IPS-18a (cell line): ENCODE measurements around the gene FH.

ENCODE experiments used
- H3K27ac ChIP-seq: one replicate; pipeline ENCODE4 v1.5.1; 2013; ENCODE audit warnings: low read length
- H3K27me3 ChIP-seq: one replicate; pipeline ENCODE4 v1.6.1; 2013; ENCODE audit warnings: mild to moderate bottlenecking, low read length; ENCODE audit not compliant: control insufficient read depth, insufficient read depth
- H3K36me3 ChIP-seq: one replicate; pipeline ENCODE4 v1.6.1; 2013; ENCODE audit warnings: low read depth, low read length; ENCODE audit not compliant: control insufficient read depth
- H3K4me1 ChIP-seq: one replicate; pipeline ENCODE4 v1.6.1; 2013; ENCODE audit warnings: low read depth, low read length; ENCODE audit not compliant: control insufficient read depth
- H3K4me3 ChIP-seq: one replicate; pipeline ENCODE4 v1.5.1; 2013; ENCODE audit warnings: low read length
- H3K9ac ChIP-seq: one replicate; pipeline ENCODE4 v1.6.1; 2013; ENCODE audit warnings: mild to moderate bottlenecking, low read length, moderate library complexity
- H3K9me3 ChIP-seq: one replicate; pipeline ENCODE4 v1.6.1; 2013; ENCODE audit warnings: low read depth, low read length; ENCODE audit not compliant: control insufficient read depth

FH gene

DNA sequence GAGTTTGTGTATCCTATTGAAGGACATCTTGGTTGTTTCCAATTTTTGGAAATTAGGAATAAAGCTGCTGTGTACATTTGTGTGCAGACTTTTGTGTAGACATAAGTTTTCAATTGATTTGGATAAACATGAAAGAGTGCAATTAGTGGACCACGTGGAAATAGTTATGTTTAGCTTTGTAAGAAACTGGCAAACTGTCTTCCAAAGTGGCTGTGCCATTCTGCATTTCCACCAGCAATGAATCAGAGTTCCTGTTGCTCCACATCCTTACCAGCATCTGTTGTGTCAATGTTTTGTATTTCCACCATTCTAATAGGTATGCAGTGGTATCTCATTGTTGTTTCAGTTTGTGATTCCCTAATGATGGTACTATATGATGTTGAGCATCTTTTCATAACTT lies 46.5 kb downstream of the FH start:
- no peaks in the 10 kb centered on the region for H3K36me3 ChIP-seq

DNA sequence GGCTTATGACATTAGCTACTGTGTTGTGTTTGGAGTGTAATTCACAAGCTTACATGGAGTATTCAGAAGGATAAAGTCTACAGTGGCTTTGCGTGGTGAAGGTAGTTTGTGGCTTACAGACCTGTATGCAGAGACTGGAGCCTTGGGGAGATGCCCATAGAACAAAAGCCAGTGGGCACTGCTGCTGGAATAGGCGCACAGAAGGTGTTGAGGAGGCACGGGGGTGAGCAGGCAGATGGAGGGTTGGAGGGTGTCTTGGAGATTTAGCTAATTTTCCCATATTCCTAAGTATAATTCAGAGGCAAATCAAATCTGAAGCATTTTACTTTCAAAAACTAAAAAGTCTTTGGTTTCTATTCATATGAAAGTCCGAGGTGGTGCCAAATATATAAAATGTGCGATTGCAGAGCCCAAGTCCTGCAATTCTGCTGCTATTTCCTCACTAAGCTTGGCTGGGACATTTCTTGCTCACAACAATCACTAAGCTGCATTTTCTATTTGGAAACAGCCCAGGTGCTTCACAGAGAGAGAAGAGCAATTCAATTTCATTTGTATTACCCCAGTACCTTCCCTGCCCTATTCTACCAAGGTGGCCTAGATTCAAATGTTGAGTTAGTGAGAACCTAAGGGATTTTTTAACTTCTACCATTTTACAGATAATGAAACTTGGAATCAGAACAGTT lies 48.5 kb downstream of the FH start:
- Histone ChIP-seq H3K4me1 (no peaks in the 10 kb centered on the region), H3K36me3 (no peaks in the 10 kb centered on the region), H3K27me3 (no peaks in the 10 kb centered on the region), H3K27ac (no peak overlapping the region), H3K9me3 (no peaks in the 10 kb centered on the region), H3K9ac (no peak overlapping the region), H3K4me3 (no peak overlapping the region)

More for the DNA sequence above, 46.5 kb downstream of the FH start:
- Histone ChIP-seq H3K27me3 (no peaks in the 10 kb centered on the region), H3K9ac (no peak overlapping the region), H3K27ac (no peak overlapping the region), H3K4me1 (no peaks in the 10 kb centered on the region), H3K4me3 (no peak overlapping the region), H3K9me3 (no peaks in the 10 kb centered on the region)

DNA sequence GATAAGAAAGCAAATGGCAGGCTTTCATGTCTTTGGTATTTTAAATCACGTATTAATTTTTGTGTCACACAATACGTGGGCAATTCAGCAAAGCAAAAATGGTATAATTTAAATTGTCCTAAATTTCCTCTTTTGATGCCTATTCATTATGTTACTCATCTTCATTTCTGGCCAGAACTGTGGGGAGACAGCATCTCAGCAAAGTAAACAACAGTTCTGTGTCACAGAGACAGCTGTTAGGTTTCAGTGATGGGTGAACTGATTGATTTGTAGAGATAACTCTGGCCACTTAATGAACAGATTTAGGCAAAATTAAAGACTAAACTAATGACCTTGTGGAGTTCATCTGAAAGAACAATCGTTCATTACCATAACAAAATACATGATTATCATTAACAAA lies 49.2 kb downstream of the FH start:
- Histone ChIP-seq H3K9me3 (no peaks in the 10 kb centered on the region), H3K36me3 (no peaks in the 10 kb centered on the region), H3K9ac (no peak overlapping the region), H3K27me3 (no peaks in the 10 kb centered on the region), H3K4me1 (no peaks in the 10 kb centered on the region), H3K27ac (no peak overlapping the region), H3K4me3 (no peak overlapping the region)

DNA sequence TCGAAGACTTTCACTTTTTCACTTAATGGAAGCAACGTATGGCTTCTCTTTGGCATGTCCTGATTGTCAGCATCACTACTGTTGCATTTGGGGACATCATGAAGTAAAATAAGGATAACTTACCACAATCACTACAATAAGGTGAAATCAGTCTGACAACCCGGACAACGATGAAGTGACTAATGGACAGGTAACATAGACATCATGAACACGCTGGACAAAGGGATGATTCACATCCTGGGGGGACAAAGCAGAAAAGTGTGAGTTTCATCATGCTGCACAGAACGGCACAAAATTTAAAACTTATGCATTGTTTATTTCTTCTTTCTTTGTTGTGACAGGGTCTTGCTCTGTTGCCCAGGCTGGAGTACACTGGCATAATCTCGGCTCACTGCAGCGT lies 53.9 kb downstream of the FH start:
- Histone ChIP-seq H3K9me3 (no peaks in the 10 kb centered on the region), H3K4me3 (no peak overlapping the region), H3K4me1 (no peaks in the 10 kb centered on the region), H3K27me3 (no peaks in the 10 kb centered on the region), H3K36me3 (no peaks in the 10 kb centered on the region), H3K9ac (no peak overlapping the region), H3K27ac (no peak overlapping the region)

DNA sequence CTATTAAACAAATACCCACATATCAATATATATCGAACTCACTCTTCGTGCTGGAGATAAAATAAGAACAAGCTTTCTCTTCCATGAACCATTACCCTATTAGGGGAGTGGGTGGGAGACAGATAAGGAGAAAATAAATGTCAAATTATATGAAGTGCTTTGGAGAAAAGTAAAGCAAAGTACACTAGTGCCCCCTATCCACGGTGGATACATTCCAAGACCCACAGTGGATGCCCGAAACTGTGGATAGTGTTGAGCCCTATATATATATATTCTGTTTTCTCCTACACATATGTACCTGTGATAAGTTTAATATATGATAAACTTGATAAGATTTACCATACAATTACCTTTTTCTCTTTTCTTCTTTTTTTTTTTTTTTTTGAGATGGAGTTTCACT lies 54.6 kb downstream of the FH start:
- no peaks in the 10 kb centered on the region for H3K9me3 ChIP-seq
- H3K36me3 ChIP-seq = no peaks in the 10 kb centered on the region
- no peaks in the 10 kb centered on the region for H3K4me1 ChIP-seq
- no peak overlapping the region for H3K4me3 ChIP-seq
- no peak overlapping the region for H3K27ac ChIP-seq
- H3K27me3 ChIP-seq = no peaks in the 10 kb centered on the region
- no peak overlapping the region for H3K9ac ChIP-seq

DNA sequence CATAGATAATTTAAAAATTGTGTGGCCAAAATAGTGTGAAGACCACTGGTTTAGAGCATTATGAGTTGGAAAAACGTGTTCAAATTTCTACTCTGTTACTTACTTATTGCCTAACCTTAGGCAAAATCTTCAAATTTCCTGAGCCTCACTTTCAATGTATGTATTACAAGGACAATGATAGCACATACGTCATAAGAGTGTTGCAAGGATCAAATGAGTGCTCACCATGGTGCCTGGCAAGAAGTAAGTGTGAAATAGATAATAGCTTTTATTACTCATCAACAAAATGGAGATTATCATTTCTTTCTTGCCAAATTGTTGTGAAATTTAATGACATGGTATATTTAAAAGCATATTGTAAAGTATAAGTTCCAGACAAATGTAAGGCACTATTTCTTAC lies 57.2 kb downstream of the FH start:
- H3K9ac ChIP-seq = no peak overlapping the region
- H3K9me3 ChIP-seq = no peaks in the 10 kb centered on the region
- no peaks in the 10 kb centered on the region for H3K4me1 ChIP-seq
- no peak overlapping the region for H3K4me3 ChIP-seq
- H3K36me3 ChIP-seq = no peaks in the 10 kb centered on the region
- H3K27me3 ChIP-seq = peaks cover 21% of the 10 kb centered on the region
- no peak overlapping the region for H3K27ac ChIP-seq

DNA sequence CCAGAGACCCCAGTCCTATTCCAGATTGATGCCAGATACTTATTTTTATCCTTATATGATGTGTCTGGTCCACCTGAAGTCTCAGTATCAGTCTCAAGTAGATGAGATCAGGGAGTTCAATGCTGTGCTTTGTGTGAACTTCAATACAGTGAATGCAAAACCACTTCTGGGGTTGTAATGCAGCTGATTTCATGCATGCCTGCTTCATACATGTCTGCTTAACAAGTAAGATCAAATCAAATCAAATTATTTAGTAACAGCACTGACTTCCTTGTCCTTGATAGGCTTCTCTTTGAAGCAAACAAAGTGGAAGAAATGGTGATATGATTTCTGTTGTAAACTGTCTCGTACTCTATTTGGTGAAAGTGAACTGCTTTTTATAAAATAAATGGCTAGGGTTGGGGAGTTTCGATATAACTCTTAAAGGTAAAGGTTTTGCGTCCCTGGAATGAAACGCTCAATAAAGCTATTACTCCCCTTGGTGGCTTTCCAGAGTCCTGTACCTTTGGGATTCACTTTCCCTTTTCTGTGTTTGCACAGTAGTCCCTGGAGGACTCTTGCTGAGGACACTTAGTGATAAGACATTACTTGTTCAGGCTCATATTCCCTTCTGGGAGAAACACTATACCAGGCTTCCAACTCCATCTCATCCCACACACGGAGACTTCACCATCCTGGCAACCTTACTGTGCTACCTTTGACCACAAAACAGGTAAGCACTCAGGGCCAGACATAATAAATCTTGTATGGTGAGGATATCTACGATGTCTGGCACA lies 59.3 kb downstream of the FH start:
- H3K9ac ChIP-seq = no peak overlapping the region
- H3K27me3 ChIP-seq = peaks cover 38% of the 10 kb centered on the region
- no peaks in the 10 kb centered on the region for H3K36me3 ChIP-seq
- H3K4me3 ChIP-seq = no peak overlapping the region
- no peaks in the 10 kb centered on the region for H3K9me3 ChIP-seq
- H3K4me1 ChIP-seq = no peaks in the 10 kb centered on the region
- H3K27ac ChIP-seq = no peak overlapping the region

DNA sequence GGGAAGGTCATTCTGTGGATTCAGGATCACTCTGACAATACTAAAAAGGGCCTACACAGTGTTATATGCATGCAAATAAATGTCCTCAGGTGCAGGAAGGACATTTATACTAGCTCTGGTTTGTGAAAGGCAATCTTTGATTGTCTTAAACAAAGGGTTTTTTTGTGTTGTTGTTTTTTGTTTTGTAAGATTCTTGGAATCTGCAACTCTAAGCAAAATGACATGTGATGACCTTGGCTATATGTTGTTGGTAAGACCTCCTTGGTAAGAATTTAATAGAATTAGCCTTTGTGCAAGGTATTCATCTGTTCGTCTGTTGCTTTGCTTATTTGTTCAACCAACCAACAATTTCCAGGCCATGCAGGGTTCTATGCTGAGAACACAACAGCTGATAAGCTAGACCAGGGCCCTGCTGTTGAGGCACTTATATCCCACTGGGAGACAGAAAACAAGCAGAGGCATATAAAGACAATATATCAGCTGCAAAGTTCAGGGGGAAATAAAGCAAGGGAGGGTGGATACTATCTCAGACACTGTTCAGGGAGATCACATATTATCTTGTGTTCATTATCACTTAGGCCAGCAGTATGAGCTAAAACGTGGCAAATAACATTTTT lies 60.3 kb downstream of the FH start:
- Histone ChIP-seq H3K36me3 (no peaks in the 10 kb centered on the region), H3K4me1 (no peaks in the 10 kb centered on the region), H3K9ac (no peak overlapping the region), H3K27me3 (peaks cover 38% of the 10 kb centered on the region), H3K27ac (no peak overlapping the region), H3K9me3 (no peaks in the 10 kb centered on the region), H3K4me3 (no peak overlapping the region)

DNA sequence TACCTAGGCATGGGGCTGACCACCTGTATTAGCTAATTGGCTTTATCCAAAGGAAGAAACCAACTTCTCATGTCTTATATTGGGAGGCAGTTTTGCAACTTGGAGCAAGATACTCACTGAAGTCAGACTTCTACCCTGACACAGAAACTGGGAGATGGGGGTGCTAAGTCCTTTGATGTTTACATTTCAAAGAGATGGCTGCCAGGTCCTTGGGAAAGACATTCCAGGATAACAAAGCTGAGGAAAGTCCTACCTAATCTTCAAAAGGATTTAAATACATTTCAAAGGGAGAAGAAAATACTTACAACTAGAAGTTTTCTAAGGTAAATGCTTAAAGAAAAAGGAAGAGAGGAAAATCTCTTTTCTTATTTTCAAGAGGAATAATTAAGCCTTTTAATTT lies 62.1 kb downstream of the FH start:
- peaks cover 38% of the 10 kb centered on the region for H3K27me3 ChIP-seq
- no peak overlapping the region for H3K9ac ChIP-seq
- no peaks in the 10 kb centered on the region for H3K4me1 ChIP-seq
- H3K4me3 ChIP-seq = no peak overlapping the region
- no peaks in the 10 kb centered on the region for H3K9me3 ChIP-seq
- H3K27ac ChIP-seq = no peak overlapping the region
- no peaks in the 10 kb centered on the region for H3K36me3 ChIP-seq

DNA sequence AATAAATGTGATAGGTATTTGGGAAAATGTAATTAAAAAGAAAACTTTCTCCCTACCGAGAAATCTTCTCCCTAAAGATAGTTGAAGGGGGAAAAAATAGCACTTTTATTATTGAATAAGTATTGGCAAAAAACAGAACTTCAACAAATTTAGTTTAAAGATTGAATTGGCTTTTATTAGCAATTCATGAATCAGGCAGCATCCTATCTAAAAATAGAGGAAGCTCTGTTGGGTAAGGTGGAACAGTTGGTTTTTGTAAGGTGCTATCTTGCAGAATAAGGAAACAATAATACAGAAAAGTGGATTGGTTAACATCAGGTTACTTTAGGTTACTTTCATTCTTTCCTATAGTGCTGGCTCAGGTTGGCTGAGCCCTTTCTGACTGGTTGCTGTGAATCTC lies 62.8 kb downstream of the FH start:
- H3K4me3 ChIP-seq = no peak overlapping the region
- H3K9ac ChIP-seq = no peak overlapping the region
- no peaks in the 10 kb centered on the region for H3K9me3 ChIP-seq
- peaks cover 38% of the 10 kb centered on the region for H3K27me3 ChIP-seq
- no peaks in the 10 kb centered on the region for H3K36me3 ChIP-seq
- H3K4me1 ChIP-seq = no peaks in the 10 kb centered on the region
- no peak overlapping the region for H3K27ac ChIP-seq

DNA sequence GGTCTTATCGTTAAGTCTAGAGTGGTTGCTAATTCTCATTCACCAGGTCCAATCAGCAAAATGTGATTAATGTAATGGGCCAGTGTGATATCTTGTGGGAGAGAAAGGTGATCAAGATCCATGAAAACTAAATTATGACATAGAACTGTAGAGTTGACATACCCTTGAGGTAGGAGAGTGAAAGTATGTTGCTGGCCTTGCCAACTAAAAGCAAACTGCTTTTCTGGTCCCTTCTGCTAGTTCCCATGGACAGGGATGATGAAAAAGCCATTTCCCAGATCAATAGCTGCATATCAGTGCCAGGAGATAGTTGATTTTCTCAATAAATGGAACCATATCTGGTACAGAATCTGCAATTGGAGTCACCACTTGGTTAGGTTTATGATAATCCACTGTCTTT lies 65.8 kb downstream of the FH start:
- H3K4me3 ChIP-seq = no peak overlapping the region
- no peak overlapping the region for H3K9ac ChIP-seq
- no peaks in the 10 kb centered on the region for H3K9me3 ChIP-seq
- no peaks in the 10 kb centered on the region for H3K4me1 ChIP-seq
- no peaks in the 10 kb centered on the region for H3K36me3 ChIP-seq
- H3K27me3 ChIP-seq = peaks cover 29% of the 10 kb centered on the region
- no peak overlapping the region for H3K27ac ChIP-seq

DNA sequence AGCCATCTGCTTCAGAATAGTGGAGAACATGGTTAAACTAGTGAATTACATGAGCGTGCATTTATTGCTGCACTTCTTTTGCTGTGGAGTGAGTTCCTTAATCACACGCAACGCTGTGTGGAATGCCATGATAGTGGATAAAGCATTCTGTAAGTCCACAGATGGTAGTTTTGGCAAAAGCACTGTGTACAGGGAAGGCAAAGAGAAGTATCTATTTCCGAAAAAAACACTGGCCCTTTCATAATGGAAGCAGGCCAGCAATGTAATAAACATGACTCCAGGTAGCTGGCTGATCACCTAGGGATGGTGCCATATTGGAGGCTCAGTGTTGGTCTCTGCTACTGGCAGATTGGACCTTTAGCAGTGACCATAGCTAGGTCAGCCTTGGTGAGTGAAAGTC lies 67.6 kb downstream of the FH start:
- H3K36me3 ChIP-seq = no peaks in the 10 kb centered on the region
- no peaks in the 10 kb centered on the region for H3K9me3 ChIP-seq
- H3K27ac ChIP-seq = no peak overlapping the region
- H3K4me3 ChIP-seq = no peak overlapping the region
- no peak overlapping the region for H3K9ac ChIP-seq
- H3K27me3 ChIP-seq = peaks cover 13% of the 10 kb centered on the region
- H3K4me1 ChIP-seq = no peaks in the 10 kb centered on the region
